HG03439 (cell line): Measurements from ENCODE around the gene CACNG5.

Experiments
- ATAC-seq: cut with Tn5 transposase; IDR thresholded peaks from one replicate; pipeline ENCODE4 v1.9.1; 2021; ENCODE audit warnings: mild to moderate bottlenecking, moderate library complexity; ENCODE audit not compliant: unreplicated experiment

Gene CACNG5

GRCh38 chr17:66903781-66904180 is 68.9 kb downstream of the CACNG5 start:
- ATAC-seq = no peak

- no peak for ATAC-seq
These were observed 70.1 kb downstream of the CACNG5 start for GRCh38 chr17:66904760-66905624.

- ATAC-seq = no peak
These were observed 71.7 kb downstream of the CACNG5 start for GRCh38 chr17:66906321-66907278.

- ATAC-seq = no peak
These were observed 75.0 kb downstream of the CACNG5 start for GRCh38 chr17:66909804-66910373.

GRCh38 chr17:66910651-66911285 is 75.9 kb downstream of the CACNG5 start:
- no peak for ATAC-seq

- ATAC-seq = no peak
These were observed 80.3 kb downstream of the CACNG5 start for GRCh38 chr17:66915204-66915611.

- no peak for ATAC-seq
These were observed 80.9 kb downstream of the CACNG5 start for GRCh38 chr17:66915792-66916191.

- no peak for ATAC-seq
These were observed 82.0 kb downstream of the CACNG5 start for GRCh38 chr17:66916946-66917345.

GRCh38 chr17:66918896-66919295 is 84.0 kb downstream of the CACNG5 start:
- no peak for ATAC-seq

GRCh38 chr17:66920435-66920834 is 85.5 kb downstream of the CACNG5 start:
- ATAC-seq = no peak

- no peak for ATAC-seq
These were observed 86.0 kb downstream of the CACNG5 start for GRCh38 chr17:66920950-66921349.

GRCh38 chr17:66923886-66924285 is 89.0 kb downstream of the CACNG5 start:
- ATAC-seq = no peak

GRCh38 chr17:66925811-66926500 is 91.0 kb downstream of the CACNG5 start:
- no peak for ATAC-seq

GRCh38 chr17:66928949-66929348 is 94.0 kb downstream of the CACNG5 start:
- ATAC-seq = no peak

- no peak for ATAC-seq
These were observed 94.7 kb downstream of the CACNG5 start for GRCh38 chr17:66929591-66929990.

GRCh38 chr17:66930933-66931332 is 96.0 kb downstream of the CACNG5 start:
- ATAC-seq = no peak

GRCh38 chr17:66932311-66932710 is 97.4 kb downstream of the CACNG5 start:
- ATAC-seq = no peak

- ATAC-seq = no peak
These were observed 99.1 kb downstream of the CACNG5 start for GRCh38 chr17:66934040-66934439.
